ENCODE data around the gene GDPD5.

GDPD5 gene

GRCh38 chr11:75516140-75516539 is 9.6 kb downstream of the GDPD5 start:
- Histone ChIP-seq H3K4me2 (ENCODE audit: low read length) (no peak overlapping the region), H3F3A (ENCODE audit: insufficient read depth, low read length) (no peaks in the 10 kb centered on the region), H3K27ac (ENCODE audit: low read depth, low read length, poor library complexity, severe bottlenecking) (no peak overlapping the region), H3K36me3 (ENCODE audit: insufficient read depth, low read length) (no peaks in the 10 kb centered on the region), H3K4me3 (ENCODE audit: low read depth, low read length, poor library complexity, severe bottlenecking) (no peak overlapping the region), H3K79me2 (ENCODE audit: insufficient read depth, low read length) (no peaks in the 10 kb centered on the region), H4K20me1 (ENCODE audit: insufficient read depth, low read length) (no peaks in the 10 kb centered on the region), H3K9me2 (ENCODE audit: low read depth, low read length) (no peaks in the 10 kb centered on the region), H2AFZ (ENCODE audit: low read length) (no peak overlapping the region), H3K4me1 (ENCODE audit: insufficient read depth, low read length, severe bottlenecking) (no peaks in the 10 kb centered on the region), H3K9me3 (ENCODE audit: low read length) (no peaks in the 10 kb centered on the region), H3K27me3 (ENCODE audit: insufficient read depth, low read length) (peaks cover 10% of the 10 kb centered on the region), H3K9ac (ENCODE audit: low read length) (no peak overlapping the region)
- TF ChIP-seq EZH2 (IDR thresholded peaks at IDR 0.05; ENCODE audit: borderline replicate concordance, low read length): no peak
- TF ChIP-seq, protein P1, sequence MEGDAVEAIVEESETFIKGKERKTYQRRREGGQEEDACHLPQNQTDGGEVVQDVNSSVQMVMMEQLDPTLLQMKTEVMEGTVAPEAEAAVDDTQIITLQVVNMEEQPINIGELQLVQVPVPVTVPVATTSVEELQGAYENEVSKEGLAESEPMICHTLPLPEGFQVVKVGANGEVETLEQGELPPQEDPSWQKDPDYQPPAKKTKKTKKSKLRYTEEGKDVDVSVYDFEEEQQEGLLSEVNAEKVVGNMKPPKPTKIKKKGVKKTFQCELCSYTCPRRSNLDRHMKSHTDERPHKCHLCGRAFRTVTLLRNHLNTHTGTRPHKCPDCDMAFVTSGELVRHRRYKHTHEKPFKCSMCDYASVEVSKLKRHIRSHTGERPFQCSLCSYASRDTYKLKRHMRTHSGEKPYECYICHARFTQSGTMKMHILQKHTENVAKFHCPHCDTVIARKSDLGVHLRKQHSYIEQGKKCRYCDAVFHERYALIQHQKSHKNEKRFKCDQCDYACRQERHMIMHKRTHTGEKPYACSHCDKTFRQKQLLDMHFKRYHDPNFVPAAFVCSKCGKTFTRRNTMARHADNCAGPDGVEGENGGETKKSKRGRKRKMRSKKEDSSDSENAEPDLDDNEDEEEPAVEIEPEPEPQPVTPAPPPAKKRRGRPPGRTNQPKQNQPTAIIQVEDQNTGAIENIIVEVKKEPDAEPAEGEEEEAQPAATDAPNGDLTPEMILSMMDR (IDR thresholded peaks at IDR 0.05; ENCODE audit: low read length): no peak

DNA sequence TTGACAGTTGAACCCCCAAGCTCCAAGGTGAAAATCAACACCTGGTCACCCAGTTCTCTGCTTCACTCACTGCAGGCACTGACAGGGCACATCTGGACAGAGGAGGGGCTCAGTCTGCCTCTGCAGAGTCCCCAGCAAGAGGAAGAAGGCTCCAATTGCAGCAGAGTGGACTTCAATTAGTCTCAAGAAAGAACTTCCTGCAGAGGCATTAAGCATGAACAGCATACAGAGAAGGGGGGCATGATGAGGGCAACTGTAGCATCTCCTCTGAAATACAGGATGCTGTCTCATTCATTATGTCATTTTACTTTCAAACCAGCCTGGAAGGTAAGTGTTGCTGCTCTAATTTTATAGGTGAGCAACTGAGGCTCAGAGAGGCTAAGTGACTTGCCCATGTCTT is 11.1 kb downstream of the GDPD5 start:
- no peaks in the 10 kb centered on the region for H3K4me1 ChIP-seq (ENCODE audit: insufficient read depth, low read length, severe bottlenecking)
- H3K9me3 ChIP-seq (ENCODE audit: low read length): no peaks in the 10 kb centered on the region
- no peaks in the 10 kb centered on the region for H3K9me2 ChIP-seq (ENCODE audit: low read depth, low read length)
- no peak overlapping the region for H3K4me2 ChIP-seq (ENCODE audit: low read length)
- H3K27me3 ChIP-seq (ENCODE audit: insufficient read depth, low read length): peaks cover 10% of the 10 kb centered on the region
- H3K4me3 ChIP-seq (ENCODE audit: low read depth, low read length, poor library complexity, severe bottlenecking): no peak overlapping the region
- H3K79me2 ChIP-seq (ENCODE audit: insufficient read depth, low read length): no peaks in the 10 kb centered on the region
- H3K27ac ChIP-seq (ENCODE audit: low read depth, low read length, poor library complexity, severe bottlenecking): no peak overlapping the region
- H3K36me3 ChIP-seq (ENCODE audit: insufficient read depth, low read length): no peaks in the 10 kb centered on the region
- no peak for TF ChIP-seq EZH2 (IDR thresholded peaks at IDR 0.05; ENCODE audit: borderline replicate concordance, low read length)
- TF ChIP-seq, protein P1 (IDR thresholded peaks at IDR 0.05; ENCODE audit: low read length): no peak
- no peak overlapping the region for H2AFZ ChIP-seq (ENCODE audit: low read length)
- no peaks in the 10 kb centered on the region for H3F3A ChIP-seq (ENCODE audit: insufficient read depth, low read length)
- no peaks in the 10 kb centered on the region for H4K20me1 ChIP-seq (ENCODE audit: insufficient read depth, low read length)
- no peak overlapping the region for H3K9ac ChIP-seq (ENCODE audit: low read length)

DNA sequence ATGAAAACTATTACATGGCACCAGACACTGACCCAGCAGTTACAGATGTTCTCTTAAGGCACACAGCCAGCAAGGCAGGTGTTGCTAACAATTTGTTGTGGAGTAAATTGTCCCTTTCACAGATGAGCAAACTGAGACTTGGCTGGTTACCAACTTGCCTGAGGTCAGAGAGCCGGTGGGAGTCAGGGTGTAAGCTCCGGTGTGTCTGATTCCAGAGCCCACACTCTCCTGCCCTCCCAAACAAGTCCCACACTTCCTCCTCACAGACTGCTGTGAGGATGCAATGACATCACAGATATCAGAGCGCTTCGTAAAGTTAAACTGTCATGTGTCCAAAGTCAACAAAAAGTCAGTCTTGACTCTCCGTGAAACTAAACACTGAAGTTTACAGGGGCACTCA is 12.5 kb downstream of the GDPD5 start:
- H4K20me1 ChIP-seq (ENCODE audit: insufficient read depth, low read length): no peaks in the 10 kb centered on the region
- H3K9ac ChIP-seq (ENCODE audit: low read length): no peak overlapping the region

More for the DNA sequence above, 12.5 kb downstream of the GDPD5 start:
- no peak overlapping the region for H3K4me3 ChIP-seq (ENCODE audit: low read depth, low read length, poor library complexity, severe bottlenecking)
- H3K9me2 ChIP-seq (ENCODE audit: low read depth, low read length): no peaks in the 10 kb centered on the region
- peaks cover 10% of the 10 kb centered on the region for H3K27me3 ChIP-seq (ENCODE audit: insufficient read depth, low read length)
- H3K4me2 ChIP-seq (ENCODE audit: low read length): no peak overlapping the region
- H3K27ac ChIP-seq (ENCODE audit: low read depth, low read length, poor library complexity, severe bottlenecking): no peak overlapping the region
- H2AFZ ChIP-seq (ENCODE audit: low read length): no peak overlapping the region
- H3K79me2 ChIP-seq (ENCODE audit: insufficient read depth, low read length): no peaks in the 10 kb centered on the region
- peaks cover 8% of the 10 kb centered on the region for H3K4me1 ChIP-seq (ENCODE audit: insufficient read depth, low read length, severe bottlenecking)
- no peaks in the 10 kb centered on the region for H3K9me3 ChIP-seq (ENCODE audit: low read length)
- no peaks in the 10 kb centered on the region for H3K36me3 ChIP-seq (ENCODE audit: insufficient read depth, low read length)
- TF ChIP-seq EZH2 (IDR thresholded peaks at IDR 0.05; ENCODE audit: borderline replicate concordance, low read length): no peak
- TF ChIP-seq, protein P1 (IDR thresholded peaks at IDR 0.05; ENCODE audit: low read length): no peak
- H3F3A ChIP-seq (ENCODE audit: insufficient read depth, low read length): no peaks in the 10 kb centered on the region
